Vagina (tissue), 2 donors: ENCODE results near the gene TASP1. TPM values are rescaled to one million over a fixed set of nuclear protein-coding genes. Genes with fewer than 3 reads are reported as not detected.
"Not testable (repeated sequence)": the region's sequence is repeated elsewhere in the genome, so short reads cannot be mapped to it uniquely, and the experiment has no call there.

ENCODE experiments used
- DNase-seq, 2 donors: peaks; one replicate each; pipeline ENCODE4 v3.0.0-alpha.2; 2017; ENCODE audit errors: extremely low spot score in 2 of 2
- H3K27ac ChIP-seq: fragments of 200-600 bp; sonication (generic); one replicate; pipeline ENCODE4 v1.5.1; 2019
- H3K27me3 ChIP-seq: fragments of 200-600 bp; sonication (generic); one replicate; pipeline ENCODE4 v1.5.1; 2019
- H3K36me3 ChIP-seq, 2 donors: fragments of 200-600 bp; sonication (generic); one replicate each; pipeline ENCODE4 v1.5.1; 2017 to 2019
- H3K4me1 ChIP-seq: fragments of 200-600 bp; sonication (generic); one replicate; pipeline ENCODE4 v1.5.1; 2019
- H3K4me3 ChIP-seq, 2 donors: fragments of 200-600 bp; sonication (generic); 1 replicate in 1 of 2; 2 replicates in 1 of 2; pipeline ENCODE4 v1.5.1; 2016 to 2019
- H3K9me3 ChIP-seq: fragments of 200-600 bp; sonication (generic); one replicate; pipeline ENCODE4 v1.5.1; 2019
- POLR2A ChIP-seq, 2 donors: fragments of 450-650 bp; IDR thresholded peaks; one replicate each; pipeline ENCODE4 v1.6.1; 2017; ENCODE audit warnings: antibody characterized with exemption in 2 of 2, mild to moderate bottlenecking in 2 of 2, moderate library complexity in 2 of 2
- POLR2AphosphoS5 ChIP-seq, 2 donors: sonication (generic); formaldehyde crosslinking; IDR thresholded peaks; one replicate each; pipeline ENCODE4 v1.9.0; 2017; ENCODE audit warnings: antibody characterized with exemption in 2 of 2, mild to moderate bottlenecking in 2 of 2, low read depth in 1 of 2; ENCODE audit not compliant: insufficient read depth in 1 of 2
- intact Hi-C: fragments of 100-400 bp; cut with DNase I; formaldehyde crosslinking; loops from one replicate; pipeline ENCODE4 v1.15.1; 2023
- total RNA-seq: library from RNA; depleted of rRNA; stranded (reverse); fragments of >200 nt; gene quantifications from one replicate; pipeline ENCODE4 v1.2.3, GENCODE V29; 2016
- TF ChIP-seq, protein P1 (sequence below), 3 experiments: fragments of 450-650 bp in 2 of 3; fragments of 200-600 bp in 1 of 3; sonication (generic) in 1 of 3; IDR thresholded peaks; one replicate each; pipeline ENCODE4 v1.5.1; 2017 to 2019; ENCODE audit warnings: antibody characterized with exemption in 3 of 3, mild to moderate bottlenecking in 2 of 3, moderate library complexity in 2 of 3

The TASP1 gene
- total RNA-seq, 1 donor from 2014 or later, result 12.5 TPM

DNA sequence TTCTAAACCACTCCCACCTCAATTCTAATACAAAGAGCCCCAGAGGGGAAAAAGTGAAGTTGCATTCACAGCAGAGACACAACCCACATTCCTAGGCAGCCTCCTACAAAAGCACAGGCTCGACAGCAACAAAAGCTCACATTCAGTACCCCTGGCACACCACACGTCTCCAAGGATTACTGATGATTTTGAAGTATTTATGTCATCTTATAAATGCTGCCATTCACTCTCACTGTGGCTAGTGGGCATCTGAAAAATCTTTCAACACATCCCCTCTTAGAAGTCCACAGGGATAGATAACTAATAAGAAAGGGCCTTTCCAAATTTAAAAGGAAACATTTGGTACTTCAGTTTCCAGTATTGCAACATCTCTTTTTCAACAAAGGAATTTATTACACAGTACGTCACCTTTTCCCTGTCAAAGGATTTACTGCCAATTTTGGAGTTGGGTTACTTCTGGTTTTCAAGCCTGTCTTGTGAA, 146.7 kb downstream of the TASP1 start:
- H3K9me3 ChIP-seq, result no peaks in the 10 kb centered on the region
- no peak overlapping the region for H3K4me3 ChIP-seq
- DNase-seq, result peak in 1 of 2 donors; percentile 88
- peak overlapping the region; percentile 61 for H3K27ac ChIP-seq
- no peaks in the 10 kb centered on the region for H3K27me3 ChIP-seq
- TF ChIP-seq, protein P1, sequence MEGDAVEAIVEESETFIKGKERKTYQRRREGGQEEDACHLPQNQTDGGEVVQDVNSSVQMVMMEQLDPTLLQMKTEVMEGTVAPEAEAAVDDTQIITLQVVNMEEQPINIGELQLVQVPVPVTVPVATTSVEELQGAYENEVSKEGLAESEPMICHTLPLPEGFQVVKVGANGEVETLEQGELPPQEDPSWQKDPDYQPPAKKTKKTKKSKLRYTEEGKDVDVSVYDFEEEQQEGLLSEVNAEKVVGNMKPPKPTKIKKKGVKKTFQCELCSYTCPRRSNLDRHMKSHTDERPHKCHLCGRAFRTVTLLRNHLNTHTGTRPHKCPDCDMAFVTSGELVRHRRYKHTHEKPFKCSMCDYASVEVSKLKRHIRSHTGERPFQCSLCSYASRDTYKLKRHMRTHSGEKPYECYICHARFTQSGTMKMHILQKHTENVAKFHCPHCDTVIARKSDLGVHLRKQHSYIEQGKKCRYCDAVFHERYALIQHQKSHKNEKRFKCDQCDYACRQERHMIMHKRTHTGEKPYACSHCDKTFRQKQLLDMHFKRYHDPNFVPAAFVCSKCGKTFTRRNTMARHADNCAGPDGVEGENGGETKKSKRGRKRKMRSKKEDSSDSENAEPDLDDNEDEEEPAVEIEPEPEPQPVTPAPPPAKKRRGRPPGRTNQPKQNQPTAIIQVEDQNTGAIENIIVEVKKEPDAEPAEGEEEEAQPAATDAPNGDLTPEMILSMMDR (IDR thresholded peaks at IDR 0.05), result peak in 1 of 3 experiments; percentile 33
- TF ChIP-seq POLR2AphosphoS5 (IDR thresholded peaks at IDR 0.05; ENCODE audit: insufficient read depth in 1 of 2, low read depth in 1 of 2) (peak in 1 of 2 donors; percentile 86), POLR2A (IDR thresholded peaks at IDR 0.05) (no peak)
- intact Hi-C loops, result no loop called here
- H3K36me3 ChIP-seq, result no peaks in the 10 kb centered on the region
- H3K4me1 ChIP-seq, result peaks cover 30% of the 10 kb centered on the region

DNA sequence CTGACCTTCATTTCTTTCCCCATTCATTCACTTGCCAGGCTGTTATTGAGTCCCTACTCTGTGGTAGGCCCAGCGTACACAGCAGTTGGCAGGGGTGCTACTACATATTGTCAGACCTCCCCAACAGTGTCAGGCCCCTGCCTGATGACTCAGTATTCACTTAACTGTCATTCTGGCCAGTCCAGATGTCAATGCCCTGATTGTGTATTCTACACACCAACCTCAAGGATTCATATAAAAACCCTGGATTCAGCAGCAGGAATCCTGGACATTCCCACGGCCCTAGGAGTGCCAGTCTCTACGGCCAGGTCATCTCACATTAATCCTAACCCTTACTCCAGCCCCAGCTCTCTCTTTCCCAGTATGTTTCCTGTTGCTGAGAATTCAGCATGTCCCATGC, 151.5 kb downstream of the TASP1 start:
- Histone ChIP-seq H3K4me3 (no peak overlapping the region), H3K27ac (no peak overlapping the region), H3K9me3 (no peaks in the 10 kb centered on the region), H3K4me1 (no peaks in the 10 kb centered on the region), H3K27me3 (no peaks in the 10 kb centered on the region), H3K36me3 (peaks cover 0 to 10% of the 10 kb centered on the region in 2 donors)
- intact Hi-C loops, result no loop called here
- DNase-seq, result no peak
- no peak for TF ChIP-seq POLR2A (IDR thresholded peaks at IDR 0.05)

DNA sequence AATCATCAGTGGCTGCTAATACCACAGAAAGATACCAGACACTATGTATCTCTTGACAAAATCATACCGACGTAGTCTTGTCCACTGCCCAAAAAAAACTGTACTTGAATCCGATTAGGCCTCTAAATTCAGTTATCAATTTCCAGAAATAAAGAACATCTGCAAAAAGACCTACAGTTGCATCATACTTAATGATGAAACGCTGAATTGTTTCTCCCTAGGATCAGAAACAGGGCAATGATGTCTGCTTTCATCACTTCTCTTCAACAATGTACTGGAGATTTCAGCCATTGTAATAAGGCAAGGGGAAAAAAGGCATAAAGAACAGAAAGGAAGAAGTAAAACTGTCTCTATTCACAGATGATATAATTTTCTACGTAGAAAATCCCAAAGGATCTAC, 152.0 kb downstream of the TASP1 start:
- intact Hi-C loops, result no loop called here
- peaks cover 0 to 14% of the 10 kb centered on the region in 2 donors for H3K36me3 ChIP-seq
- no peaks in the 10 kb centered on the region for H3K27me3 ChIP-seq
- DNase-seq, result no peak
- H3K27ac ChIP-seq, result no peak overlapping the region
- no peak overlapping the region for H3K4me3 ChIP-seq
- TF ChIP-seq POLR2AphosphoS5 (IDR thresholded peaks at IDR 0.05; ENCODE audit: insufficient read depth in 1 of 2, low read depth in 1 of 2) (no peak), POLR2A (IDR thresholded peaks at IDR 0.05) (no peak)
- TF ChIP-seq, protein P1 (IDR thresholded peaks at IDR 0.05), result no peak
- H3K4me1 ChIP-seq, result no peaks in the 10 kb centered on the region
- no peaks in the 10 kb centered on the region for H3K9me3 ChIP-seq

DNA sequence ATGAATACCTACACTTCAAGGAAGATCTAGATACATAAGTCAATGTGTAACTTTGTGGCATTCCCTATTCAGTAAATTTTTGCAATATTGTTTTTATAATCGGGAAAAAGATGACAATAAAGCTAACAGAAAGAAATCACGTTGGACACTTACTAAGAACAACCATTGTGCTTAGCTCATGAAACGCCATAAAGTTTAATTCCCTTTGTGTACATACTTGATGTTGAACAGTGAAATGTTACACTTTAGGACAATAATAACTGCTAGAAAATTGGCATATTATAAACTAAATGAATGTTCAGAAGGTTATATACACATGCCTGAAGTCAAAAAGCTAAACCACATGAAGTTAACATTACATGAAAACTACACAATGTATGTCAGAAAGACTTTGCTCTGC, 153.2 kb downstream of the TASP1 start:
- peaks cover 0 to 20% of the 10 kb centered on the region in 2 donors for H3K36me3 ChIP-seq
- H3K9me3 ChIP-seq, result no peaks in the 10 kb centered on the region
- DNase-seq, result no peak
- no peak overlapping the region for H3K4me3 ChIP-seq
- TF ChIP-seq, protein P1 (IDR thresholded peaks at IDR 0.05), result no peak
- TF ChIP-seq POLR2AphosphoS5 (IDR thresholded peaks at IDR 0.05; ENCODE audit: insufficient read depth in 1 of 2, low read depth in 1 of 2), result no peak
- no peak for TF ChIP-seq POLR2A (IDR thresholded peaks at IDR 0.05)
- intact Hi-C loops, result no loop called here
- H3K27me3 ChIP-seq, result no peaks in the 10 kb centered on the region
- H3K4me1 ChIP-seq, result no peaks in the 10 kb centered on the region
- no peak overlapping the region for H3K27ac ChIP-seq

DNA sequence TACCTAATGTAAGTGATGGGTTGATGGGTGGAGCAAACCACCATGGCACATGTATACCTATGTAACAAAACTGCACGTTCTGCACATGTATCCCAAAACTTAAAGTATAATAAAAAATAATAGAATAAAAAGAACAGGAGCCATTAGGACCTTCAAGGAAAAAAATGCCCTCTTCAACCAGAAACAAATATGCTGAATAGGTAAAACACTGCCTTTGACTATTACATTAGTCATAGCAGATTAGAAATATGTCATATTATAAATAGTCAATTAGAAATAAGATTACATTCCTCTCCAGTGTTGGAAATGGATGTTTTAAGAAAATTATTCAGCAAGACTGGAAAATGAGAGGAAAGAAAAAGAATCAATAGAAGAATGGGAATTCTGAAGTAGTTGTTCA, 153.7 kb downstream of the TASP1 start:
- not testable (repeated sequence) for DNase-seq

DNA sequence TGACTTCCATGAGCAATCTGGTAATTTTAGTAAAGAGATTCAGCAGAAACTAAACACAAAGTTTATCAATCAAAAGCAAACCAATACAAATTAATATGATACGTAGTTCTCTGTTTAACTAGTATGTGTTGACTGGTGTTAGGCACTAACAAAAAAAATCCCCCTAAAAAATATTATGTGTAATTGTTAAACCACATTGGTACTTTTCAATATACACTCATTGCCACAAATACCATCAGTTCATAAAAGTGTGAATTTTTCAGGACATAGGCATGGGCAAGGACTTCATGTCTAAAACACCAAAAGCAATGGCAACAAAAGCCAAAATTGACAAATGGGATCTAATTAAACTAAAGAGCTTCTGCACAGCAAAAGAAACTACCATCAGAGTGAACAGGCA, 155.3 kb downstream of the TASP1 start:
- H3K27ac ChIP-seq, H3K4me3 ChIP-seq, H3K4me1 ChIP-seq, intact Hi-C loops, DNase-seq, H3K27me3 ChIP-seq, H3K9me3 ChIP-seq: not testable (repeated sequence)
- peaks cover 0 to 20% of the 10 kb centered on the region in 2 donors for H3K36me3 ChIP-seq

More for the DNA sequence above, 153.7 kb downstream of the TASP1 start:
- intact Hi-C loops, H3K9me3 ChIP-seq, H3K4me1 ChIP-seq, H3K27ac ChIP-seq, H3K4me3 ChIP-seq, H3K27me3 ChIP-seq: not testable (repeated sequence)
- H3K36me3 ChIP-seq, result peaks cover 0 to 20% of the 10 kb centered on the region in 2 donors

DNA sequence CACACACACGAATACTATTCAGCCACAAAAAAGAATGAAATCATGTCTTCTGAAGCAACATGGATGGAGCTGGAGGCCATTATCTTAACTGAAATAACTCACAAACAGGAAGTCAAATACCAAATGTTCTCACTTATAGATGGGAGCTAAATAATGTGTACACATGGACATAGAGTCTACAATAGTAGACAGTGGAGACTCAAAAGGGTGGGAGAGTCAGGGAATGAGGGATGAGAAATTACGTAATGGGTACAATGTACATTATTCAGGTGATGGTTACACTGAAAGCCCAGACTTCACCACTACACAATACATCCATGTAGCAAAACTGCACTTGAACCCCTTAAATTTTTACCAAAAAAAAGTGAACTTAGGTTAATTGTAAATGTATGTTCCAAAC, 160.4 kb downstream of the TASP1 start:
- H3K4me1 ChIP-seq, result no peaks in the 10 kb centered on the region
- no peak for DNase-seq
- intact Hi-C loops, result no loop called here

More for the DNA sequence above, 160.4 kb downstream of the TASP1 start:
- no peaks in the 10 kb centered on the region for H3K9me3 ChIP-seq
- H3K27me3 ChIP-seq, result no peaks in the 10 kb centered on the region
- no peak for TF ChIP-seq POLR2AphosphoS5 (IDR thresholded peaks at IDR 0.05; ENCODE audit: insufficient read depth in 1 of 2, low read depth in 1 of 2)
- no peak for TF ChIP-seq POLR2A (IDR thresholded peaks at IDR 0.05)
- TF ChIP-seq, protein P1 (IDR thresholded peaks at IDR 0.05), result no peak
- no peak overlapping the region for H3K27ac ChIP-seq
- H3K36me3 ChIP-seq, result peaks cover 0 to 20% of the 10 kb centered on the region in 2 donors
- no peak overlapping the region for H3K4me3 ChIP-seq
